Stimulated activated effector memory CD8-positive, alpha-beta T cell treated with anti-CD3 and anti-CD28 coated beads, Interleukin-12 subunit alpha, Interleukin-12 subunit beta, amount 100 ng/mL, for 72 hours (primary cell): Measurements from ENCODE around the gene CDK14.

Experiments
- ATAC-seq: fragments of 150-1000 bp; cut with Tn5 transposase; 2 replicates; pipeline ENCODE4 v1.10.0; 2021
- DNase-seq, 2 donors: peaks; one replicate each; pipeline ENCODE4 v3.0.0; 2021 to 2022; ENCODE audit warnings: low spot score in 2 of 2
- H3K27ac Mint-ChIP-seq: one replicate; pipeline ENCODE4 v1.8.0; 2022; ENCODE audit warnings: mild to moderate bottlenecking, mixed read lengths
- H3K36me3 Mint-ChIP-seq: one replicate; pipeline ENCODE4 v1.8.0; 2022; ENCODE audit warnings: mild to moderate bottlenecking, mixed read lengths
- H3K4me1 Mint-ChIP-seq: one replicate; pipeline ENCODE4 v1.8.0; 2022; ENCODE audit warnings: mixed read lengths
- H3K4me3 Mint-ChIP-seq: one replicate; pipeline ENCODE4 v1.8.0; 2022; ENCODE audit warnings: mild to moderate bottlenecking, mixed read lengths
- H3K9me3 Mint-ChIP-seq: one replicate; pipeline ENCODE4 v1.8.0; 2022; ENCODE audit warnings: mixed read lengths

Gene CDK14

GRCh38 chr7:90595801-90596670 lies at the start of gene CDK14:
TSS of gene CDK14 (plus strand) at chr7:90596321. CDS start at chr7:90596628, 307 bp downstream.
- DNase-seq (peak in 1 of 2 donors; percentile 58), ATAC-seq (peak; percentile 70)
- Mint-ChIP-seq H3K36me3 (no peaks in the 10 kb centered on the region), H3K4me3 (peak within 1 kb of the TSS; percentile 62), H3K4me1 (peaks cover 12% of the 10 kb centered on the region), H3K9me3 (peaks cover 2% of the 10 kb centered on the region), H3K27ac (no peak within 1 kb of the TSS)

GRCh38 chr7:90551036-90551435 lies 45.1 kb upstream of the CDK14 start:
- H3K9me3 Mint-ChIP-seq = peaks cover 4% of the 10 kb centered on the region
- no peak overlapping the region for H3K4me3 Mint-ChIP-seq
- no peak for DNase-seq
- H3K36me3 Mint-ChIP-seq = no peaks in the 10 kb centered on the region
- ATAC-seq = no peak
- no peak overlapping the region for H3K27ac Mint-ChIP-seq
- no peaks in the 10 kb centered on the region for H3K4me1 Mint-ChIP-seq

GRCh38 chr7:90552521-90552920 lies 43.6 kb upstream of the CDK14 start:
- H3K4me3 Mint-ChIP-seq = no peak overlapping the region
- peaks cover 6% of the 10 kb centered on the region for H3K9me3 Mint-ChIP-seq
- H3K36me3 Mint-ChIP-seq = no peaks in the 10 kb centered on the region
- H3K4me1 Mint-ChIP-seq = no peaks in the 10 kb centered on the region
- ATAC-seq (no peak), DNase-seq (no peak)
- no peak overlapping the region for H3K27ac Mint-ChIP-seq

GRCh38 chr7:90560730-90561129 lies 35.4 kb upstream of the CDK14 start:
- H3K27ac Mint-ChIP-seq = no peak overlapping the region

GRCh38 chr7:90563286-90563685 lies 32.8 kb upstream of the CDK14 start:
- no peak overlapping the region for H3K4me3 Mint-ChIP-seq

More at GRCh38 chr7:90560730-90561129, 35.4 kb upstream of the CDK14 start:
- Mint-ChIP-seq H3K9me3 (peaks cover 2% of the 10 kb centered on the region), H3K4me1 (no peaks in the 10 kb centered on the region), H3K36me3 (no peaks in the 10 kb centered on the region), H3K4me3 (no peak overlapping the region)
- ATAC-seq (no peak), DNase-seq (no peak)

GRCh38 chr7:90564455-90564854 lies 31.7 kb upstream of the CDK14 start:
- no peak overlapping the region for H3K4me3 Mint-ChIP-seq
- no peaks in the 10 kb centered on the region for H3K4me1 Mint-ChIP-seq
- H3K9me3 Mint-ChIP-seq = peaks cover 3% of the 10 kb centered on the region
- no peaks in the 10 kb centered on the region for H3K36me3 Mint-ChIP-seq
- ATAC-seq (no peak), DNase-seq (no peak)
- H3K27ac Mint-ChIP-seq = no peak overlapping the region

More at GRCh38 chr7:90563286-90563685, 32.8 kb upstream of the CDK14 start:
- H3K27ac Mint-ChIP-seq = no peak overlapping the region
- H3K36me3 Mint-ChIP-seq = no peaks in the 10 kb centered on the region
- no peaks in the 10 kb centered on the region for H3K4me1 Mint-ChIP-seq
- H3K9me3 Mint-ChIP-seq = peaks cover 3% of the 10 kb centered on the region
- no peak for ATAC-seq
- no peak for DNase-seq

- Mint-ChIP-seq H3K4me1 (no peaks in the 10 kb centered on the region), H3K36me3 (no peaks in the 10 kb centered on the region), H3K4me3 (no peak overlapping the region), H3K9me3 (peaks cover 3% of the 10 kb centered on the region), H3K27ac (no peak overlapping the region)
- no peak for ATAC-seq
- no peak for DNase-seq
Measured at GRCh38 chr7:90568213-90568612, 27.9 kb upstream of the CDK14 start.

GRCh38 chr7:90569368-90569767 lies 26.8 kb upstream of the CDK14 start:
- Mint-ChIP-seq H3K36me3 (no peaks in the 10 kb centered on the region), H3K9me3 (peaks cover 3% of the 10 kb centered on the region), H3K27ac (no peak overlapping the region), H3K4me3 (no peak overlapping the region), H3K4me1 (no peaks in the 10 kb centered on the region)
- DNase-seq (no peak), ATAC-seq (no peak)

GRCh38 chr7:90570373-90570959 lies 25.7 kb upstream of the CDK14 start:
- Mint-ChIP-seq H3K9me3 (peaks cover 3% of the 10 kb centered on the region), H3K36me3 (no peaks in the 10 kb centered on the region), H3K4me3 (no peak overlapping the region), H3K4me1 (no peaks in the 10 kb centered on the region), H3K27ac (no peak overlapping the region)
- no peak for DNase-seq
- ATAC-seq = no peak

GRCh38 chr7:90574146-90574819 lies 21.8 kb upstream of the CDK14 start:
- no peaks in the 10 kb centered on the region for H3K4me1 Mint-ChIP-seq
- ATAC-seq = no peak

GRCh38 chr7:90574820-90575187 lies 21.3 kb upstream of the CDK14 start:
- H3K4me1 Mint-ChIP-seq = no peaks in the 10 kb centered on the region
- no peak overlapping the region for H3K27ac Mint-ChIP-seq
- no peaks in the 10 kb centered on the region for H3K36me3 Mint-ChIP-seq
- H3K4me3 Mint-ChIP-seq = no peak overlapping the region
- H3K9me3 Mint-ChIP-seq = no peaks in the 10 kb centered on the region
- DNase-seq = no peak
- ATAC-seq = no peak

More at GRCh38 chr7:90574146-90574819, 21.8 kb upstream of the CDK14 start:
- no peak for DNase-seq
- Mint-ChIP-seq H3K27ac (no peak overlapping the region), H3K9me3 (no peaks in the 10 kb centered on the region), H3K36me3 (no peaks in the 10 kb centered on the region), H3K4me3 (no peak overlapping the region)

GRCh38 chr7:90579181-90579688 lies 16.9 kb upstream of the CDK14 start:
- Mint-ChIP-seq H3K27ac (no peak overlapping the region), H3K4me3 (no peak overlapping the region), H3K9me3 (peaks cover 4% of the 10 kb centered on the region), H3K36me3 (no peaks in the 10 kb centered on the region), H3K4me1 (no peaks in the 10 kb centered on the region)
- ATAC-seq (no peak), DNase-seq (no peak)

GRCh38 chr7:90580051-90580450 lies 16.1 kb upstream of the CDK14 start:
- H3K27ac Mint-ChIP-seq = no peak overlapping the region
- H3K9me3 Mint-ChIP-seq = peaks cover 4% of the 10 kb centered on the region
- no peaks in the 10 kb centered on the region for H3K36me3 Mint-ChIP-seq
- no peak for DNase-seq
- no peak overlapping the region for H3K4me3 Mint-ChIP-seq
- no peak for ATAC-seq
- H3K4me1 Mint-ChIP-seq = no peaks in the 10 kb centered on the region

GRCh38 chr7:90582164-90582563 lies 14.0 kb upstream of the CDK14 start:
- Mint-ChIP-seq H3K36me3 (no peaks in the 10 kb centered on the region), H3K4me1 (no peaks in the 10 kb centered on the region), H3K9me3 (peaks cover 4% of the 10 kb centered on the region), H3K27ac (no peak overlapping the region), H3K4me3 (no peak overlapping the region)
- ATAC-seq (no peak), DNase-seq (no peak)

GRCh38 chr7:90584378-90584777 lies 11.7 kb upstream of the CDK14 start:
- Mint-ChIP-seq H3K27ac (no peak overlapping the region), H3K36me3 (no peaks in the 10 kb centered on the region), H3K9me3 (peaks cover 7% of the 10 kb centered on the region), H3K4me3 (no peak overlapping the region), H3K4me1 (no peaks in the 10 kb centered on the region)
- no peak for ATAC-seq
- no peak for DNase-seq
